ENCODE data around the gene ENTPD6.

DNA sequence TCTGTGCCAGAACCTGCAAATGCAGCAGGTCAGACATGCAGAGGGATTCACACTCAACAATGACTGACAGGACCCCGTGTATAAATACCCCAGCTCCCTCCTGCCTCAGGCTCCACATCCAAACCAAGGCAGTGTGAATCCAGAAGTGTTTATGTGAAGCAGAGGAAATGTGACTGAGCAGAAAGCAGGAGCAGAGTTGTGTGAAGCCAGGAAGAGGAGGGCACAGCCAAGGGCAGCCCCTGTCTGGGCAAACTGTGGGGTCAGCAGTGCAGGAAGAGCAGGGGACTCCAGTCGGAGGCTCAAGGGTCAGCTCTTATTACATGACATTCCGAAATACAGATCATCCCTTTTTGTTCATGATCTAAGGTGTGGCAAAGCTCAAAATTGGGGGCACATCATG lies 19.3 kb upstream of the ENTPD6 start:
- TF ChIP-seq CTCF (IDR thresholded peaks at IDR 0.05; ENCODE audit: poor library complexity, severe bottlenecking) = no peak
- no peak for TF ChIP-seq POLR2AphosphoS5 (IDR thresholded peaks at IDR 0.05)
